Activated CD8-positive, alpha-beta memory T cell treated with anti-CD3 and anti-CD28 coated beads, Interleukin-2, amount 10 ng/mL, durations not matched to agents 7 days and 5 days (primary cell): ENCODE results near the gene MAGEA11. TPM values are rescaled to one million over a fixed set of nuclear protein-coding genes. Genes with fewer than 3 reads are reported as not detected.
"Not testable (repeated sequence)": the region's sequence is repeated elsewhere in the genome, so short reads cannot be mapped to it uniquely, and the experiment has no call there.

Source experiments
- ATAC-seq: fragments of 150-1000 bp; cut with Tn5 transposase; one replicate; pipeline ENCODE4 v1.10.0; 2021; ENCODE audit warnings: moderate library complexity
- CTCF ChIA-PET: fragments of 350-600 bp; sonication (Branson Sonifier 250); formaldehyde crosslinking; loops from one replicate; lab custom pipeline; 2021; ENCODE audit warnings: antibody characterized with exemption; lab: Charles Lee
- DNase-seq: peaks from one replicate; pipeline ENCODE4 v3.0.0-alpha.2; 2020
- H3K27ac Mint-ChIP-seq: one replicate; pipeline ENCODE4 v1.8.0; 2021; ENCODE audit warnings: mild to moderate bottlenecking, mixed read lengths
- H3K27me3 Mint-ChIP-seq: one replicate; pipeline ENCODE4 v1.8.0; 2021; ENCODE audit warnings: mixed read lengths
- H3K36me3 Mint-ChIP-seq: one replicate; pipeline ENCODE4 v1.8.0; 2021; ENCODE audit warnings: mild to moderate bottlenecking, mixed read lengths
- H3K4me1 Mint-ChIP-seq: one replicate; pipeline ENCODE4 v1.8.0; 2021; ENCODE audit warnings: mixed read lengths
- H3K4me3 Mint-ChIP-seq: one replicate; pipeline ENCODE4 v1.8.0; 2021; ENCODE audit warnings: mild to moderate bottlenecking, moderate library complexity, mixed read lengths
- H3K9me3 Mint-ChIP-seq: one replicate; pipeline ENCODE4 v1.8.0; 2022; ENCODE audit warnings: low read depth, mixed read lengths
- total RNA-seq, 2 experiments: library from RNA; stranded (reverse); gene quantifications; one replicate each; pipeline ENCODE4 v1.2.3, GENCODE V29; 2021

MAGEA11 gene
- total RNA-seq, 2 experiments from 2014 or later = not detected

- CTCF ChIA-PET = no interaction called here
- H3K4me1 Mint-ChIP-seq = no peaks in the 10 kb centered on the region
- DNase-seq (no peak), ATAC-seq (no peak)
- H3K36me3 Mint-ChIP-seq = no peaks in the 10 kb centered on the region
- H3K27me3 Mint-ChIP-seq = peaks cover 4% of the 10 kb centered on the region
- no peak overlapping the region for H3K4me3 Mint-ChIP-seq
- no peak overlapping the region for H3K27ac Mint-ChIP-seq
- no peaks in the 10 kb centered on the region for H3K9me3 Mint-ChIP-seq
Measured at GRCh38 chrX:149704664-149705063, 7.2 kb upstream of the MAGEA11 start.

- Mint-ChIP-seq H3K27me3 (peaks cover 8% of the 10 kb centered on the region), H3K9me3 (no peaks in the 10 kb centered on the region), H3K36me3 (no peaks in the 10 kb centered on the region), H3K4me3 (no peak overlapping the region), H3K27ac (no peak overlapping the region), H3K4me1 (no peaks in the 10 kb centered on the region)
- CTCF ChIA-PET = no interaction called here
- no peak for ATAC-seq
- no peak for DNase-seq
Measured at GRCh38 chrX:149707147-149707901, 4.5 kb upstream of the MAGEA11 start.

- Mint-ChIP-seq H3K27ac (no peak overlapping the region), H3K36me3 (no peaks in the 10 kb centered on the region), H3K4me1 (no peaks in the 10 kb centered on the region), H3K27me3 (peaks cover 8% of the 10 kb centered on the region), H3K9me3 (no peaks in the 10 kb centered on the region), H3K4me3 (no peak overlapping the region)
- DNase-seq (no peak), ATAC-seq (no peak)
- CTCF ChIA-PET = no interaction called here
Measured at GRCh38 chrX:149712831-149713230, 971 bp downstream of the MAGEA11 start.

GRCh38 chrX:149713279-149714050, 1.6 kb downstream of the MAGEA11 start:
- no peaks in the 10 kb centered on the region for H3K9me3 Mint-ChIP-seq
- no peak overlapping the region for H3K4me3 Mint-ChIP-seq
- no peaks in the 10 kb centered on the region for H3K36me3 Mint-ChIP-seq
- no peak overlapping the region for H3K27ac Mint-ChIP-seq
- H3K4me1 Mint-ChIP-seq = no peaks in the 10 kb centered on the region
- peaks cover 4% of the 10 kb centered on the region for H3K27me3 Mint-ChIP-seq
- no peak for DNase-seq
- ATAC-seq = no peak
- CTCF ChIA-PET = no interaction called here

- Mint-ChIP-seq H3K27ac (no peak overlapping the region), H3K36me3 (no peaks in the 10 kb centered on the region), H3K9me3 (no peaks in the 10 kb centered on the region), H3K4me3 (no peak overlapping the region), H3K27me3 (no peaks in the 10 kb centered on the region), H3K4me1 (no peaks in the 10 kb centered on the region)
- ATAC-seq = no peak
- DNase-seq = no peak
- CTCF ChIA-PET = no interaction called here
Measured at GRCh38 chrX:149715468-149715867, 3.6 kb downstream of the MAGEA11 start.

- Mint-ChIP-seq H3K4me3 (no peak overlapping the region), H3K27me3 (no peaks in the 10 kb centered on the region), H3K9me3 (no peaks in the 10 kb centered on the region), H3K4me1 (no peaks in the 10 kb centered on the region), H3K36me3 (no peaks in the 10 kb centered on the region), H3K27ac (no peak overlapping the region)
- no peak for DNase-seq
- CTCF ChIA-PET = no interaction called here
- ATAC-seq = no peak
Measured at GRCh38 chrX:149716632-149717031, 4.8 kb downstream of the MAGEA11 start.

- H3K4me3 Mint-ChIP-seq = no peak overlapping the region
- H3K27me3 Mint-ChIP-seq = no peaks in the 10 kb centered on the region
- DNase-seq (no peak), ATAC-seq (no peak)
- H3K9me3 Mint-ChIP-seq = no peaks in the 10 kb centered on the region
- H3K4me1 Mint-ChIP-seq = no peaks in the 10 kb centered on the region
- CTCF ChIA-PET = no interaction called here
- H3K27ac Mint-ChIP-seq = no peak overlapping the region
- H3K36me3 Mint-ChIP-seq = no peaks in the 10 kb centered on the region
Measured at GRCh38 chrX:149717803-149718202, 5.9 kb downstream of the MAGEA11 start.

- no peaks in the 10 kb centered on the region for H3K4me1 Mint-ChIP-seq
- no peaks in the 10 kb centered on the region for H3K36me3 Mint-ChIP-seq
- CTCF ChIA-PET = no interaction called here
- no peaks in the 10 kb centered on the region for H3K27me3 Mint-ChIP-seq
- ATAC-seq (no peak), DNase-seq (no peak)
- no peaks in the 10 kb centered on the region for H3K9me3 Mint-ChIP-seq
- no peak overlapping the region for H3K27ac Mint-ChIP-seq
- H3K4me3 Mint-ChIP-seq = no peak overlapping the region
Measured at GRCh38 chrX:149718757-149719156, 6.9 kb downstream of the MAGEA11 start.

GRCh38 chrX:149720021-149720689, 8.3 kb downstream of the MAGEA11 start:
- no peak overlapping the region for H3K27ac Mint-ChIP-seq
- H3K27me3 Mint-ChIP-seq = no peaks in the 10 kb centered on the region
- DNase-seq = no peak
- CTCF ChIA-PET = interaction anchor here (0.6 kb wide), 1 partner anchor 515 kb away, joined by 4 read pairs; no protein-coding TSS in a partner anchor
- ATAC-seq = no peak
- H3K4me3 Mint-ChIP-seq = no peak overlapping the region
- H3K9me3 Mint-ChIP-seq = no peaks in the 10 kb centered on the region
- H3K36me3 Mint-ChIP-seq = no peaks in the 10 kb centered on the region
- H3K4me1 Mint-ChIP-seq = no peaks in the 10 kb centered on the region

- DNase-seq, CTCF ChIA-PET, H3K4me3 Mint-ChIP-seq, H3K27me3 Mint-ChIP-seq, H3K36me3 Mint-ChIP-seq, H3K27ac Mint-ChIP-seq, ATAC-seq, H3K9me3 Mint-ChIP-seq, H3K4me1 Mint-ChIP-seq: not testable (repeated sequence)
Measured at GRCh38 chrX:149721241-149721640, 9.4 kb downstream of the MAGEA11 start.

- ATAC-seq (no peak), DNase-seq (no peak)
- no peaks in the 10 kb centered on the region for H3K9me3 Mint-ChIP-seq
- H3K27me3 Mint-ChIP-seq = no peaks in the 10 kb centered on the region
- no peaks in the 10 kb centered on the region for H3K36me3 Mint-ChIP-seq
- CTCF ChIA-PET = no interaction called here
- no peak overlapping the region for H3K4me3 Mint-ChIP-seq
- H3K27ac Mint-ChIP-seq = no peak overlapping the region
- no peaks in the 10 kb centered on the region for H3K4me1 Mint-ChIP-seq
Measured at GRCh38 chrX:149721778-149722177, 9.9 kb downstream of the MAGEA11 start.

GRCh38 chrX:149723583-149724118, 11.8 kb downstream of the MAGEA11 start:
- H3K27ac Mint-ChIP-seq, H3K27me3 Mint-ChIP-seq, H3K36me3 Mint-ChIP-seq, H3K4me1 Mint-ChIP-seq, DNase-seq, CTCF ChIA-PET, H3K4me3 Mint-ChIP-seq, ATAC-seq, H3K9me3 Mint-ChIP-seq: not testable (repeated sequence)

- H3K4me1 Mint-ChIP-seq, DNase-seq, ATAC-seq, H3K27me3 Mint-ChIP-seq, H3K9me3 Mint-ChIP-seq, H3K36me3 Mint-ChIP-seq, CTCF ChIA-PET, H3K4me3 Mint-ChIP-seq, H3K27ac Mint-ChIP-seq: not testable (repeated sequence)
Measured at GRCh38 chrX:149727308-149727707, 15.4 kb downstream of the MAGEA11 start.
